ENCODE measurements around the gene RPRML.

- no peak for TF ChIP-seq POLR2A (IDR thresholded peaks at IDR 0.05; ENCODE audit: low read depth, low read length)
- TF ChIP-seq TAF1 (IDR thresholded peaks at IDR 0.05; ENCODE audit: borderline replicate concordance, low read depth, low read length), result no peak
Measured at GRCh38 chr17:46935658-46936266, 43.3 kb downstream of the RPRML start.
